Coronary artery (tissue), 2 donors: Measurements from ENCODE around the gene LAMC3.

ENCODE experiments used
- DNase-seq: peaks from one replicate; pipeline ENCODE4 v3.0.0-alpha.2; 2017; ENCODE audit warnings: low spot score
- H3K27ac ChIP-seq, 2 donors: fragments of 200-600 bp; sonication (generic); one replicate each; pipeline ENCODE4 v1.5.1; 2016 to 2019
- H3K4me3 ChIP-seq: fragments of 200-600 bp; sonication (generic); 2 replicates; pipeline ENCODE4 v1.5.1; 2016; ENCODE audit warnings: mild to moderate bottlenecking, moderate library complexity
- TF ChIP-seq, protein P1 (sequence below): fragments of 200-600 bp; sonication (generic); IDR thresholded peaks from one replicate; pipeline ENCODE4 v1.5.1; 2019; ENCODE audit warnings: antibody characterized with exemption

The LAMC3 gene

GRCh38 chr9:131027048-131027871 is 18.3 kb downstream of the LAMC3 start:
- no peak for DNase-seq
- Histone ChIP-seq H3K4me3 (no peak overlapping the region), H3K27ac (no peak overlapping the region)
- TF ChIP-seq, protein P1, sequence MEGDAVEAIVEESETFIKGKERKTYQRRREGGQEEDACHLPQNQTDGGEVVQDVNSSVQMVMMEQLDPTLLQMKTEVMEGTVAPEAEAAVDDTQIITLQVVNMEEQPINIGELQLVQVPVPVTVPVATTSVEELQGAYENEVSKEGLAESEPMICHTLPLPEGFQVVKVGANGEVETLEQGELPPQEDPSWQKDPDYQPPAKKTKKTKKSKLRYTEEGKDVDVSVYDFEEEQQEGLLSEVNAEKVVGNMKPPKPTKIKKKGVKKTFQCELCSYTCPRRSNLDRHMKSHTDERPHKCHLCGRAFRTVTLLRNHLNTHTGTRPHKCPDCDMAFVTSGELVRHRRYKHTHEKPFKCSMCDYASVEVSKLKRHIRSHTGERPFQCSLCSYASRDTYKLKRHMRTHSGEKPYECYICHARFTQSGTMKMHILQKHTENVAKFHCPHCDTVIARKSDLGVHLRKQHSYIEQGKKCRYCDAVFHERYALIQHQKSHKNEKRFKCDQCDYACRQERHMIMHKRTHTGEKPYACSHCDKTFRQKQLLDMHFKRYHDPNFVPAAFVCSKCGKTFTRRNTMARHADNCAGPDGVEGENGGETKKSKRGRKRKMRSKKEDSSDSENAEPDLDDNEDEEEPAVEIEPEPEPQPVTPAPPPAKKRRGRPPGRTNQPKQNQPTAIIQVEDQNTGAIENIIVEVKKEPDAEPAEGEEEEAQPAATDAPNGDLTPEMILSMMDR: no peak

GRCh38 chr9:131027872-131028179 is 18.9 kb downstream of the LAMC3 start:
- TF ChIP-seq, protein P1: no peak
- H3K27ac ChIP-seq: no peak overlapping the region
- no peak overlapping the region for H3K4me3 ChIP-seq
- DNase-seq: no peak

DNA sequence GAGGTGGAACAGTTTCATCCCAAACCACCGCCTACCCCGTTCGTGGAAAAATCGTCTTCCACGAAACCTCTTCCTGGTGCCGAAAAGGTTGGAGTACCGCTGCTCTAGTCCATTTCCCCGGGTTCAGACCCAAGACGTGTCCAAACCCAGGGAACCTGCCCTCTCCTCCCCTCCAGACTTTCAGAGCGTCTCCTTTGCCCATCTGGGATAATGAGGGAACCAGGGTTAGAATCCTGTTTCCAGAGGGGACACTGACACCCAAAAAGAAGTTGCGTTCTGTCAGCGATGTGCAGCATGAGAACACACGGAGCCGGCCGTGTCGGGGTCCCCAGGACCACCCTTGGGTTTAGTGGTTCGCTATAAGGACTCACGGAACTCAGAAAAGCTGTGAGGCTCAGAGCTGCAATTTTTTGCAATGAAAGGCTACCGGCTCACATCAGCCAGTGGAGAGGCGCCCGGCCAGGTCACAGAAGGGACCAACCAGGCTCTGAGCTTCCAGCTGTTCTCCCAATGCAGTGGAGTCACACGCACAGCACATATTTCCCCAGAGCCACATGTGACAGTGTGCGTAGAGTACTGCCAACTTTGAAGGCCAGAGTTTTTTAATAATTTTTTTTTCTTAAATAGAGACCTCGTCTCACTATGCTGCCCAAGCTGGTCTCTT is 19.4 kb downstream of the LAMC3 start:
- Histone ChIP-seq H3K27ac (no peak overlapping the region), H3K4me3 (no peak overlapping the region)
- TF ChIP-seq, protein P1: no peak
- DNase-seq: no peak

DNA sequence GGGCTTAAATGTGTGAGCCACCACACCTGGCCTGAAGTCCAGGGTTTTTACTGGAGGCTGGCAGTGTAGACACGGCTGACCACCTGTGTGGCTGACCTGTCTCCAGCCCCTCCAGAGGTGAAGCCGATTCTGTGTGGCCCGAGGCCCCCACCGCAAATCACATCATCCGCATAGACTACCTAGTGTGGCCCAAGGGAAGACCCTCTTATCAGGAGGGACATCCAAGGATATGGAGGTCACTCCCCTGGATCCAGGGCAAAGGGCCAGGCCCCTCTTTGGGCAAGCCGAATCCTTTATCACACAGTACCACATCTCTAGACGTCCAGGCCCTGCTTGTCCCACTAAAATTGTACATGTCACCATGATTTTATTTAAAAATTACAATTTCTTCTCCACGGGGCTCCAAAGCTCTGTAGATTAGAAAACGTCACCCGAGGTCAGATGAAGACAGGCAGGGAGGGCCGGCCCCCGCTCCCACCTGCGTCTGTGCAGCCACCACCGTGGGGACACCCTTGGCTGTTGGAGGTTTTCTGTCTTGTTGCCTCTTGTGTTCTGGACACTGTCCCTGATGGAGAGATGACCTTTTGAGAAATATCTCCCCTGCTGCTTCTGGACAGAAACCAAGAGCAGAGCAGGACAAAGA is 20.1 kb downstream of the LAMC3 start:
- no peak for DNase-seq
- H3K4me3 ChIP-seq: no peak overlapping the region
- no peak overlapping the region for H3K27ac ChIP-seq
- TF ChIP-seq, protein P1: no peak

DNA sequence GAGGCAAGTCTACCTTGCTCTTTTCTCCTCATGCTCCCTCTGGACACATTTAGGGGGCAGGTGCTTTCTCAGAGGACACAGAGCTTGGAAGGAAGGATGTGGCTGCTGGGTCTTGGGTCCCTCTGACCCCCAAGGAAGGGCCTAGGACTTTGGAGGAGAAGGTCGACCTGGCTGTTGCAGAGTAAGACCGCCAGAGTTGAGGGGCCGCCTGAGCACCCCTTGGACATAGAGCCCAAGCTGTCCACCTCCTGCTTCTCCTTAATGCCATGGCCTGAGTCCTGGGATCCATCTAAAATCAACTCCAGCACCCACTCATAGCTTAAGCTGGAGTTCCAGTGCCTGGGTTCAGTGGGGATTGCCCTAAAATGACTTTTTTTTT is 20.6 kb downstream of the LAMC3 start:
- Histone ChIP-seq H3K27ac (no peak overlapping the region), H3K4me3 (no peak overlapping the region)
- TF ChIP-seq, protein P1: no peak
- no peak for DNase-seq

- TF ChIP-seq, protein P1: no peak
- H3K4me3 ChIP-seq: no peak overlapping the region
Measured at GRCh38 chr9:131030239-131031004, 21.4 kb downstream of the LAMC3 start.

More at GRCh38 chr9:131030239-131031004, 21.4 kb downstream of the LAMC3 start:
- no peak for DNase-seq
- H3K27ac ChIP-seq: no peak overlapping the region
